GM21528 (cell line): ENCODE measurements around the gene OR51B2.
"Not testable (repeated sequence)": the region's sequence is repeated elsewhere in the genome, so short reads cannot be mapped to it uniquely, and the experiment has no call there.

Source experiments
- ATAC-seq: cut with Tn5 transposase; IDR thresholded peaks from one replicate; pipeline ENCODE4 v1.9.1; 2021; ENCODE audit warnings: mild to moderate bottlenecking, moderate library complexity; ENCODE audit not compliant: unreplicated experiment, low FRiP score

Gene OR51B2, protein sequence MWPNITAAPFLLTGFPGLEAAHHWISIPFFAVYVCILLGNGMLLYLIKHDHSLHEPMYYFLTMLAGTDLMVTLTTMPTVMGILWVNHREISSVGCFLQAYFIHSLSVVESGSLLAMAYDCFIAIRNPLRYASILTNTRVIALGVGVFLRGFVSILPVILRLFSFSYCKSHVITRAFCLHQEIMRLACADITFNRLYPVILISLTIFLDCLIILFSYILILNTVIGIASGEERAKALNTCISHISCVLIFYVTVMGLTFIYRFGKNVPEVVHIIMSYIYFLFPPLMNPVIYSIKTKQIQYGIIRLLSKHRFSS

DNA sequence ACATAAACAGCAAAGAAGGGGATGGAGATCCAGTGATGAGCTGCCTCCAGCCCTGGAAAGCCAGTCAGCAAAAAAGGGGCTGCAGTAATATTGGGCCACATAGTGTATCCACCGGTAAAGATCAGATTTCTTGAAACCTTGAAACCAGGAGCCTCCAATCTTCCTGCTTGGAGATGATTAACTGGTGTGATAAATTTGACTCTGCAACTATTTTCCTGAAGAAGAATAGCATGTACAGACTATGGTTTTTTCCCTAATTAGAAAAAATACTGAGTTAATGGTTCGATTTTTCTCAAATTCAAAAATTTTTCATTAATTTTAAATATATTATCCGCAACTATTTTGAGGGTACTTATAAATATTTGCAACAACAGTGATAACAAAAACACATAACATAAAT lies at the start of gene OR51B2:
OR51B2 (minus strand) TSS at position 101 of the 400 bp plus-strand sequence; CDS start at position 101, 0 bp downstream.
- no peak for ATAC-seq

DNA sequence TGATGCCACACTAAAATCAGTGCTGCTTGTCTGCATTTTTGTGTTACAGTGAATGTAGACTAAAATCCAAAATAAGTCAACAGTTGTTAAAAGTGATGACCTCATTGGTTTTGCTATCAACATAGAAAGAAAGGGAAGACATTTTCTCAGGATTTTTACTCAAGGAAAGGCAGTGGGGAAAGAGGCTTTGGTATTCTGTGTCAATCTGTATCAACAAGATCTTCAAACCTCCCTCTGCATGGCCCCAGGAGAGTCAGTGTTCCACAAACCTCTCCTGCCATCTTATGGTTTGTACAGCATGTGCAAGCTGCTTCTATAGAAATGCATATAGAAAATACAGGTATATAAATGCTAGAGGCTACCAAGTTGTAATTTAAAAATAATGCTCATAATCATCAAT lies 45.7 kb upstream of the OR51B2 start:
- no peak for ATAC-seq

DNA sequence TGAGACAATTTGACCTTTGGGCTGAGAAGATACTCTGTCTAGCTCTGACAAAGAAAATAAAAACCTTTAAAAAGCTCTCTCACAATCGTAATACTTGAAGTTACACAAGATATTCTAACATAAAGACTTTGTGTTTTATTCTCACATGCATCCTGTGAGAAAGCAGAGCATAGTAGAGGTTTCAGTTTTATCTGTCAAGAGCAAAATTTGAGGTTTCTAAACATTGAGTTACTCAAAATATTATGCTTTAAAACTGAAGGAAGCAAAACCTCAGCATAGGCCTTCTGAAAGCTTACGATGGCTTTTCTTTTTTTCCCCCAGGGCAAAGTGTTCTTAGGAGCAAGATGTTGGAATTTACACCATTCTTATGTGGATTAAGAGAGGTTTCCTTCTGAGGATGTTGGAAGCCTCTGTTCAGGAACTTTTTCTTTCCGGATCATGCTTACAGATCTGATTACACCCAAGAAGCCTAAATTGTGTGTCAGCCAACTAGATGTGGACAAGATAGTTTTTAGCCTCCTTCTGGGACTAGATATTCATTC lies 44.5 kb upstream of the OR51B2 start:
- ATAC-seq: no peak

DNA sequence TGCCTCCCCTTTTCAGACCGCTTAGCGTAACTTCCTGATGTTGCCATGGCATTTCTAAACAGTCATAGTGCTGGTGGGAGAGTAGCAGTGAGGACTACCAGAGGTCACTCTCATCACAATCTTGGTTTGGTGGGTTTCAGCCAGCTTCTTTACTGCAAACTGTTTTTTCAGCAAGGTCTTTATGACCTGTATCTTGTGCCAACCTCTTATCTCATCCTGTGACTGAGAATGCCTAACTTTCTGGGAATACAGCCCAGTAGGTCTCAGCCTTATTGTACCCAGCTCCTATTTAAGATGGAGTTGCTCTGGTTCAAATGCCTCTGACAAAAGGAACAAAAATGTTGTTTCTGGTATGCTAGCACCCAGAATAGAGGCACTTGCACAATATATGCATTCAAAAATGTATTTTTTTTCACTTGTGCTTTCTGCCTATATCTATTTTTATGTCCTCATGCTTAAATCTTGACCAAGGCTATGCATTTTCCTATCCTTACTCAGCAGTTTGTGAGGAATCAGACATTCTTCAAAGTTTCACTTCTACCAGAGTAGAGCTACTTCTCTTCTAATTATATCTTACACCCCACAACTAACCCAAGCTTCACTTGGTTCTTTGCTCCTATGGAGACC lies 43.5 kb upstream of the OR51B2 start:
- no peak for ATAC-seq

DNA sequence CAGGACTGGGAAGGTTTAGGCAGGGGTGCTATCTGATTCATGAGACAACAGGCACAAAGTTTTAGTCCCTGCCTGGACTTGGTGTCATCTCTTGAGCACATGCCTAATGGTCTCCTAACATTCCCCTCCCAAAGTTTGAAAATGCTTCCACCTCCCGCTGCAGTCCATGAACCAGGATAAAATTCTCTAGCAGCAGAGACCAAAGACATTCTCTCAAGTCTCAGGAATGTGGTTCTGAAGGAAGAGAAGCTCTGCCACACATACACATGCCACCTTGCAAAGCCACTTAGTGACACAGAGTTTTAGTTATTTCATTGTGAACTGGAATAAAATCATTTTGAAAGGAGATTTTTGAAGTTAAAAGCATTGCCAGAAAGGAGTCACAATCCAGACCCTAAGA lies 42.8 kb upstream of the OR51B2 start:
- no peak for ATAC-seq

DNA sequence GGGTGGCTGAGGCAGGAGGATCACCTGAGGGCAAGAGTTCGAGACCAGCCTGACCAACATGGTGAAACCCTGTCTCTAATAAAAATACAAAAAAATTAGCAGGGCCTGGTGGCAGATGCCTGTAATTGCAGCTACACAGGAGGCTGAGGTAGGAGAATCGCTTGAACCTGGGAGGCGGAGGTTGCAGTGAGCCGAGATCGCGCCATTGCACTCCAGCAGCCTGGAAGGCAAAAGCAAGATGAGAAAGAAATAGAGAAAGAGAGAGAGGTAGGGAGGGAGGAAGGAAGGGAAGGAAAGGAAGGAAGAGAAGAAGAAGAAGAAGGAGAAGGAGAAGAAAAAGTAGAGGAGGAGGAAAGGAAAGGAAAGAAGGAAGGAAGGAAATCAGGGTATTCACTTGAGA lies 42.3 kb upstream of the OR51B2 start:
- ATAC-seq: not testable (repeated sequence)

DNA sequence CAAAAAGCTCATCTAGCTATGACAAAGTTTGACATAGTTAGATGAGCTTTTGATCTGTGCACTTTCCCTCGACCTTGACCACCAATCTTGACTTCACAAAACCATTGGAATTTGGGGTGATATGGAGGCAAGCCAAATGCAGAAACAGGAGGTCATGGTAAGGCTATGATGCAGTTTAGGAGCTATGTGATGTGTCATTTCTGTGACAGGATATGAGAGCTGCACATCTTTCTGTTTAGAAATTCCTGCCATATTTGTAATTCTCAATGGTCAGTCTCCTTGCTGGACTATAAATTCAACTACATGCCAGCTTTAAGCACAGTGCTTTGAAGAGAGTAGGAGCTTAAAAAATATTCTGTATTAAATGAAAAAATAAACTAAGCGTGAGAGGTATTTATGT lies 40.1 kb upstream of the OR51B2 start:
- ATAC-seq: no peak

DNA sequence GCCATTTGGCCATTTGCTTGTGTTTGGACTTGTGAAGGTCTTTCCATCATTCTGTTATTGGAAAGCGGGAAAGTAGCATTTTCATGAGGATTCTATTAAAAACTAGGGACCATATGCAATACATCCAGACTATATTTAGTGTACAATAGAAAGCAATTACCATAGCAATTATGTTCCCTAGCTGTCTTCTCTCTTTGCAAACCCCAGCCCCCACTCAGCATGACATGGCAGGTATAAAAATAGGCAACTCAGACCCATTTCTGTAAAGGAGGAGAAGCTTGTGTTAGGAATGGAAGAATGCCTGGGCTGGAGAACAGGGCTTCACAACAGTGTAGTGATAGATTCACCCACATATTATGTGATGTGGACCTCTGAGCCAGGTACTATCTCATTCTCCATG lies 39.6 kb upstream of the OR51B2 start:
- ATAC-seq: no peak

DNA sequence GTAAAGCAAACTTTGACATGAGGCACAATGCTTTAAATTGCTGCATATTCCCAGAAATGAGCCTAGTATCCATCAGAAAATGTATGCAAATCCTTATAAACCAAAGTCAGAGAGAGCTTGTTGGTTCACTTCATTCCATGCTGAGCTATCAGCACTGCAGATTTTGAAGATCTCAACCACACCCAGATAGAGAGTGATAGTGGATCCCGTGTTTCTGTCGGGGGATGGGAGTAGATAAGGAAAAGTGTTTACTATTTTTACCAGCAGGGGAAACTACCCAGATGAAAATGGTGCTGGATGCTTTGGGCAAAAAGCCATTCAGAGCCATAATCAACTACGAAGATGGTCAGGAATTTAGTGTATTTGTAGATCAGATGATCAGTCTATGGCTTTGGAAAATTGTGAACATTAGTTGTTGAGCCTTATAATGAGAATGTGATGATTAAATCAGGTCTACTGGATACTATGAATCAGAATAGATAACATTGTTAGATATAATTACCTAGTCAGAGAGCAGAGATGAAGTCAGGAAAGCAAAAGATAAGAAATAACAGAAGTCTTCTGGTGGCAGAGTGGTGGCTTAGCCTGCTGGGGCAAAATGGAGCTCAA lies 38.0 kb upstream of the OR51B2 start:
- ATAC-seq: no peak

DNA sequence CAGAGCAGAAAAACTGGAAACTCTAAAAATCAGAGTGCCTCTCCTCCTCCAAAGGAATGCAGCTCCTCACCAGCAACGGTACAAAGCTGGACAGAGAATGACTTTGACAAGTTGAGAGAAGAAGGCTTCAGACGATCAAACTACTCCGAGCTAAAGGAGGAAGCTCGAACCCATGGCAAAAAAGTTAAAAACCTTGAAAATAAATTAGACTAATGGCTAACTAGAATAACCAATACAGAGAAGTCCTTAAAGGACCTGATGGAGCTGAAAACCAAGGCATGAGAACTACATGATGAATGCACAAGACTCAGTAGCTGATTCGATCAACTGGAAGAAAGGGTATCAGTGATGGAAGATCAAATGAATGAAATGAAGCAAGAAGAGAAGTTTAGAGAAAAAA lies 31.9 kb upstream of the OR51B2 start:
- not testable (repeated sequence) for ATAC-seq

DNA sequence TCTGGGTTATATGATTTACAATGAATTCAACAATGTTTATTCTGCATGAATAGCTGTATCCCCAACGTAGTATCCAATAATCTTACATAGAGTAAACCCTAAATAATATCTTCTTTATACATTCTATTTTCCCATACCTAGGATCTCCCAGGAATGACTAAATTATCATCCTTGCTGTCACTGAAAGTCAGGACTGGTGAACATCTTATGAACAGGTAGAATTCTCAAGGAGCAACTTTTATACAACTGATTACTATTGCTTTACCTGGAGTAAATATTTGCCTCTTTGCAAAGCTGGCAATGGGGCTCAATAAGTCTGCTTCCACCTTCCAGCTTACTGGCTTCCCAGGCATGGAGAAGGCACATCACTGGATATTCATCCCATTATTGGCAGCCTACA lies 27.1 kb upstream of the OR51B2 start, which contains the start of gene OR51B6:
OR51B6 (plus strand) TSS at position 301 of the 400 bp plus-strand sequence; CDS start at position 301, 0 bp downstream.
- ATAC-seq: no peak

DNA sequence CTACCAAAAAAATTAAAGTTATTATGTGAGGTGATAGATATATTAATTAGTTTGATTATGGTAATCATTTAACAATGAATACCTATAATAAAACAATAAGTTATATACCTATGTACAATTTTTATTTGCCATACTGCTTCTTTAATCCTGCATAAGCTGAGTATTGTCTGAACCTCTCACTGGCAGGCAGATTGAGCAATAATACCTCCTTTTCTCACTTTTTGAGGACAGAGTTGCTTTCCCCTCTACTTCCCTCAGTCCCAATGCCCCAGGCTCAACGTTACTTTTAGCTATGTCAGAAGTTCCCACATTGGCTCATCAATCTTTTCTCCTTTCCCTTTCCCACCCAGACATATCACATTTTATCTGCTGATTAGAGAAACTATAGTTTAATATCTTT lies 25.5 kb upstream of the OR51B2 start:
- no peak for ATAC-seq

DNA sequence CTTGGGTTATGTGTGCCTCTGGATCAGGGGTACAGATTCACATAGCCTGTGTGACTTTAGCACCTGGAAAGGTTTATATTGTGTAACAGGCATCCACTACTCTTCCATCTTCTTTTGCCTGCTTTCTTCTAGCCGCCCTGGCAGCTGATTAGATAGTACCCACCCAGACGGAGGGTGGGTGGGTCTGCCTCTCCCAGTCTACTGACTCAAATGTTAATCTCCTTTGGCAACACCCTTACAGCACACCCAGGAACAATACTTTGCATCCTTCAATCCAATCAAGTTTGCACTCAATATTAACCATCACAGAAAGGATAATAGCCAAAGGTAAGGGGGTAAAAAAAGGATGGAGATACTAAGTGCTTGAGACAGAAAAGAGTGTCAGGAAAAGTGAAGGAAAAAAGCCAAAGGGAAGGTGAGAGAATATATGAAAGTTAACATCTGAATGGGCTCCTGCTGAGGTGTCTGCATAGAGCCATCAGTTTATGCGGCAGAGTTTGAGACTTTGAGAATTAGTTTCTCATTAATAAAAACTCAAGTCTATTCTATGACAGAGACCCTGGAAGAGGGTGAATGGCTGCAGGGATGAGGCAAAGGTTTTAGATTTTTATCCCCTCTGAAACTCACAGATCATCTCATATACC lies 24.6 kb upstream of the OR51B2 start:
- no peak for ATAC-seq

DNA sequence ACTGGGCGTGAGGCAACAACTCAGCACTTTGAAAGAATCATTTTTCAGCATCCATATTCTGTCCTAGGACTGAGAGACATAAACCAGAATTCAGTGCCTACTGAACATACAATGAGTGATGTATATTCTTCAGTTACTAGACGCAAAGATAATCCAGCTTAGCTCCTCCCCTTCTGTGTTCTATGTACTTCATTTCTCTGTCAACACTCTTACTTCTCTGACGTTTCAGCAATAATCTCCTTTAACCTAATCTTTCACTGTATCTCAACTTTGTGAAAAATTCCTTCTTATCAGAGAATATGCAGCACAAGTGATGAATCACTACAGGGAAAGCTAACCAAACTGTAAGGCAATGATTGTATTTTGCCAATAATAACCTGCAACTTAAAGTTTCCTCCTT lies 21.7 kb upstream of the OR51B2 start:
- ATAC-seq: no peak

DNA sequence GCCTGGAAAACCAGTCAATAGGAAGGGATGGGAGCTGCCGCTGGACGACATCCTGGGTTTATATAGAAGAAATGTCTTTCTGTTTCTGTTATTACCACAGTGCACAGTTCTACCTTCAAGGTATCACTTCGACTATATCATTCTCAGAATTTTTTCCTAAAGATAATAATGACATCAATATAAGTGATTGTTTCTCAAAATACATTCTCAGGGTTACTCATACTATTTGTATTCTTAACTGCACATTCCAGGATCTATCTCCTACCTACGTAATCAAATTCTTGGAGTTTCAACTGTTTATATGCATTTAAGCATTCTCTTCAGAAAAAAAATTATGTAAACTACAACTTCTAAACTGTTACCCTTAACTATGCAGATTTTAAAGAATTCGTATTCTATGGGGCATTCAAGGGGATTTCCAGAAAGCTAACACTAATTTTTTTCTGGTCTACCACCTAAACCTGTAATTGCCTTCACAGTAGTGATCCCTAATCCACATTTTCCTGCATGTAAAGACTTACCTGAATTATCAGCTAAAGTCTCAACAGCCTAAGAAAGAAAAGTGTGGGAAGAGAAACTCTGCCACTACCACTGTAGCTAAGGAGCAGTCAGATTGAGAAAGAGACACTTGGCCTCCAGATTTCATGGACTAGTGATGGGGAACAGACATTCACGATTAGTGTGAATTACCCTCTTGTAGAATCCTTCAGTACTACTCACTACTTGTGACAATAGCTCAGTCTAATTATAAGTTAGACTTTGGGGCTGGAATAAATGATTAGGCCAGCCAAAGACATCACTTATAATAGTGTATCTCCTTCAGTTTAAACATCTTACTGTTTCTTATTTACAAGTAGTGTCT lies 19.6 kb upstream of the OR51B2 start, which contains the start of gene OR51B5:
OR51B5 (minus strand) TSS at position 51 of the 862 bp plus-strand sequence; CDS start at position 51, 0 bp downstream.
- no peak for ATAC-seq

DNA sequence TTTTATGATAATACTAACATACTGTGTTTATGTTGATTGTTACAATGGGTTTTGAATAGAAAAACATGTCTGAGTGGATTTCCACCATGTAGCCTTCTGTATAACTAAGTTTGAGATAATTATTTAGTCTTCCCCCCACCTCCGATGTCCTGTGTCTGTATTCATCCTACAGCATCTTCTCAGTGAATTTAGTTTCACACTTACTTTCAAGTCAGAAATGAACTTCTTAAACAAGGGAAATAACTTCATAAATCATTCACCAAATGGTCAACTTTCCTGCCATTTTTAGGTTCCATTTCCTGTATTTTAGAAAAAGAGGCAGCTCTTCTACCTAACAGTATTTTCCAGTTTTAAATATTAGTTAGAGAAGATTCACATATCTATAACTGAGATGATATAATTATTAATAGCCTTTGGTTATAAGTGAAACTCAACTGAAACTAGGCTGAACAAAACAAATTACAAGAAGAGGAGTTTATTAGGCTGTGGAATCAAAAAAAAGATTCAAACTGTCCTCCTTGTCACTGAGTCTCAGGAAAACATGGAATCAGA lies 15.8 kb upstream of the OR51B2 start:
- ATAC-seq: peak; percentile 90

DNA sequence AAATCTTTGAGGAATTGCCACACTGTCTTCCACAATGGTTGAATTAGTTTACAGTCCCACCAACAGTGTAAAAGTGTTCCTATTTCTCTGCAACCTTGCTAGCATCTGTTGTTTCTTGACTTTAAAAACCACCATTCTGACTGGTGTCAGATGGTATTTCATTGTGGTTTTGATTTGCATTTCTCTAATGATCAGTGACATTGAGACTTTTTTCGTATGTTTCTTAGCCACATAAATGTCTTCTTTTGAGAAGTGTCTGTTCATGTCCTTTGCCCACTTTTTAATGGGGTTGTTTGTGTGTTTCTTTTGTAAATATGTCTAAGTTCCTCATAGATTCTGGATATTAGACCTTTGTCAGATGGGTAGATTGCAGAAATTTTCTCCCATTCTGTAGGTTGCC lies 13.2 kb upstream of the OR51B2 start:
- not testable (repeated sequence) for ATAC-seq

DNA sequence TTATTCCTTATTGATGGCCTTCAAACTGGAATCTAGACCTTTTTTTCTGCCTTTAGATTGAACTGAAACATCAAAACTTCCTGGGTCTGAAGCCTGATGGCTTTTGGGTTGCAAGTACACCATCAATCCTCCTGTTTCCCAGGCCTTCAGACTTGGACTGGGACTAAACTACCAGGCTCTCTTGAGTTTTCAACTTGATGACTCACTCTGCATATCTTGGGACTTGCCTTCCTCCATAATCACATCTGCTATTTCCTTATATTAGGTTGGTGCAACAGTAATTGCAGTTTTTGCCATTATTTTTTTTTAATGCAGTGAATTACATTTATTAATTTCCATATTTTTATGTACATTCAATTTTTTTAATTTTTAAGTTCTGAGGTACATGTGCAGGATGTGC lies 12.2 kb upstream of the OR51B2 start:
- no peak for ATAC-seq

DNA sequence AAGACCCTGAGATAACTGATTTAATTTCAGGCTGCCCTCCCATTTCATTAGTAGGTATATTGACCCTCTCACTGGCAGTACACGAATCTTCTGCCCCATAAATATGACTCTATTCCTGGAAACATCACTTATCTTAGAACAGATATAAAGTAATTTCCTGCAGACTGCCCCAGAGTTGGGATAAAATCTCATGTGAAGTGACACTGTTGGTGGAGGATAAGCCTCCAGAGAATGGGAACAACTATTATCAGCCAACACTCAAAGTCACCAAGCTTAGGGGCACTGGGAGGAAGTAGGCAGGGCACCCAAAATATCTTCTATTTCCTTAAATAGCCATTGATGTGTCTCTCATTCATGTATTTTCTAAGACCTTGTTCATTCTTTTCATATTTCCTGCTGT lies 11.1 kb upstream of the OR51B2 start:
- no peak for ATAC-seq

DNA sequence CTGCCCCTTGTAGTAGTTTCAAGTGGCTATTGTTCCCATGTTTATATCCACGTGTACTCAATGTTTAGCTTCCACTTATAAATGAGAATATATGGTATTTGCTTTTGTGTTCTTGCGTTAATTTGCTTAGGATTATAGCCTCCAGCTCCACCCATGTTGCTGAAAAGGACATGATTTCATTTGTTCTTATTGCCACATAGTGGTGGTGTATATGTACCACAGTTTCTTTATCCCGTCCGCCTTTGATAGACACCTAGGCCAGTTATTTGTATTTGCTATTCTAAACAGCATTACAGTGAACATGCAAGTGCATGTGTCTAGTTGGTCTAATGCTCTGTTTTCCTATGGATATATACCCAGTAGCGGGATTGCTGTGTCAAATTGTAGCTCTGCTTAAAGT lies 6.8 kb downstream of the OR51B2 start:
- no peak for ATAC-seq
